Measurements from ENCODE around the gene OR52E6.

OR52E6 gene

DNA sequence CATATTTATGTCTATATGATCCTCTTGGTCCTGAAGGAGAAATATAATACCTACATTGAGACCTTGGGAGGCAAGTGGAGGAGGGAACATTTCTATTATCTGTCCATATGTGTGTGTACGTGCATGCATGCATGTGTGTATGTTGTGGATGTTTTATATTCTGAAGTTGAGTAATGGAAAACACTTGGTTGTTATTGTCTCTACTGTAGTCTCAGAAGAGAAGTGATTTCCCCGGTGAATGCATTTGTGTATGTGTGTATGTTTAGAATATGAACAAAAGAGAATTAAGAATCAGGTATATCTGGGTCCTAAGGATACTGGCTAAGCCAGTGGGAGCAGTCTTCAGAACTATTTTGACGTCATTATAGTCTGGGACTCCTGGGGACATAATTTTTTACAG lies 50.5 kb downstream of the OR52E6 start, which contains the start of gene OR52N1:
TSS of gene OR52N1 (minus strand) at position 101 of the 400 bp plus-strand sequence. CDS start 2,449 bp downstream, outside the sequence.
- DNase-seq: no peak

All from activated CD8-positive, alpha-beta memory T cell treated with anti-CD3 and anti-CD28 coated beads for 24 hours (primary cell).